IMR-90 (cell line): Measurements from ENCODE around the gene SNAP25. TPM values are rescaled to one million over a fixed set of nuclear protein-coding genes. Genes with fewer than 3 reads are reported as not detected.
A peak's percentile ranks its signal among the peaks of the same experiment; 100 is the strongest.

Source experiments
- ATAC-seq: fragments of 200-7000 bp; cut with Tn5 transposase; 2 replicates; pipeline ENCODE4 v1.9.1; 2020; ENCODE audit warnings: low read depth, mild to moderate bottlenecking, moderate library complexity
- BruUV-seq: library from RNA; stranded (reverse); fragments of 400-500 nt; replicated peaks from 2 replicates; lab custom pipeline; 2021; lab: Mats Ljungman, UMichigan
- CTCF ChIA-PET: fragments of 300-600 bp; formaldehyde crosslinking; extraction: SDS; loops from one replicate; lab custom pipeline; 2021; ENCODE audit warnings: antibody characterized with exemption; lab: Yijun Ruan, JAX
- POLR2A ChIA-PET: fragments of 300-600 bp; sonication (Branson Sonifier 250); formaldehyde crosslinking; loops from one replicate; lab custom pipeline; 2022; ENCODE audit warnings: antibody characterized with exemption; ENCODE audit not compliant: unreplicated experiment; lab: Charles Lee
- DNase-seq: peaks from one replicate; pipeline ENCODE4 v3.0.0; 2013
- H2AFZ ChIP-seq: replicated peaks from 2 replicates; pipeline ENCODE3; 2013; ENCODE audit warnings: low read length, mild to moderate bottlenecking; ENCODE audit not compliant: poor library complexity
- H2AK5ac ChIP-seq: 2 replicates; pipeline ENCODE4 v1.6.1; 2013; ENCODE audit warnings: low read depth, low read length, inconsistent platforms
- H2AK9ac ChIP-seq: replicated peaks from 2 replicates; pipeline ENCODE3; 2013; ENCODE audit warnings: mild to moderate bottlenecking, low read depth, low read length, moderate library complexity; ENCODE audit not compliant: poor library complexity
- H2BK120ac ChIP-seq: 2 replicates; pipeline ENCODE4 v1.6.1; 2013; ENCODE audit warnings: low read depth, low read length, inconsistent platforms
- H2BK15ac ChIP-seq: 3 replicates; pipeline ENCODE4 v1.6.1; 2013; ENCODE audit warnings: low read depth, low read length, inconsistent platforms
- H2BK20ac ChIP-seq: 2 replicates; pipeline ENCODE4 v1.6.1; 2013; ENCODE audit warnings: low read depth, mild to moderate bottlenecking, inconsistent platforms, low read length, moderate library complexity
- H2BK5ac ChIP-seq: 2 replicates; pipeline ENCODE4 v1.6.1; 2013; ENCODE audit warnings: mild to moderate bottlenecking, low read depth, low read length, inconsistent platforms; ENCODE audit not compliant: poor library complexity, severe bottlenecking
- H3K14ac ChIP-seq: replicated peaks from 2 replicates; pipeline ENCODE4 v1.6.1; 2013; ENCODE audit warnings: low read depth, low read length, inconsistent platforms
- H3K18ac ChIP-seq: 2 replicates; pipeline ENCODE4 v1.6.1; 2013; ENCODE audit warnings: low read depth, low read length, control low read depth
- H3K23ac ChIP-seq: 2 replicates; pipeline ENCODE4 v1.6.1; 2013; ENCODE audit warnings: low read depth, low read length, inconsistent platforms
- H3K27ac ChIP-seq: 2 replicates; pipeline ENCODE4 v1.5.1; 2013; ENCODE audit warnings: mild to moderate bottlenecking, control low read depth, low read length; ENCODE audit not compliant: insufficient read depth
- H3K27me3 ChIP-seq: 2 replicates; pipeline ENCODE4 v1.6.1; 2013; ENCODE audit warnings: low read length; ENCODE audit not compliant: control insufficient read depth, insufficient read depth
- H3K36me3 ChIP-seq: 2 replicates; pipeline ENCODE4 v1.6.1; 2013; ENCODE audit warnings: low read length, mixed read lengths; ENCODE audit not compliant: control insufficient read depth, insufficient read depth
- H3K4ac ChIP-seq: 2 replicates; pipeline ENCODE4 v1.6.1; 2013; ENCODE audit warnings: low read depth, low read length, inconsistent platforms
- H3K4me1 ChIP-seq: 2 replicates; pipeline ENCODE4 v1.6.1; 2013; ENCODE audit warnings: low read length, mixed read lengths; ENCODE audit not compliant: control insufficient read depth, insufficient read depth
- H3K4me2 ChIP-seq: 2 replicates; pipeline ENCODE4 v1.6.1; 2013; ENCODE audit warnings: low read depth, mild to moderate bottlenecking, control low read depth, low read length, moderate library complexity
- H3K4me3 ChIP-seq: 2 replicates; pipeline ENCODE4 v1.5.1; 2013; ENCODE audit warnings: low read depth, mild to moderate bottlenecking, control low read depth, low read length, moderate library complexity; ENCODE audit not compliant: insufficient read depth
- H3K56ac ChIP-seq: 2 replicates; pipeline ENCODE4 v1.6.1; 2013; ENCODE audit warnings: low read length, inconsistent platforms; ENCODE audit not compliant: insufficient read depth; ENCODE audit errors: extremely low read depth
- H3K79me1 ChIP-seq, 2 experiments: 2 replicates each; pipeline ENCODE4 v1.6.1; 2013; ENCODE audit warnings: low read length in 2 of 2, inconsistent platforms in 1 of 2, low read depth in 1 of 2
- H3K9ac ChIP-seq: 2 replicates; pipeline ENCODE4 v1.6.1; 2013; ENCODE audit warnings: low read depth, low read length, control low read depth
- H3K9me1 ChIP-seq: 2 replicates; pipeline ENCODE4 v1.6.1; 2013; ENCODE audit warnings: low read length, inconsistent platforms; ENCODE audit not compliant: insufficient read depth
- H3K9me3 ChIP-seq: 2 replicates; pipeline ENCODE4 v1.6.1; 2013; ENCODE audit warnings: low read length; ENCODE audit not compliant: control insufficient read depth, insufficient read depth
- H4K20me1 ChIP-seq: 2 replicates; pipeline ENCODE4 v1.6.1; 2013; ENCODE audit warnings: low read length, inconsistent platforms; ENCODE audit not compliant: insufficient read depth
- H4K5ac ChIP-seq: 2 replicates; pipeline ENCODE4 v1.6.1; 2013; ENCODE audit warnings: mild to moderate bottlenecking, low read depth, low read length, control low read depth
- H4K8ac ChIP-seq, 2 experiments: 2 replicates each; pipeline ENCODE4 v1.6.1; 2013; ENCODE audit warnings: low read depth in 2 of 2, low read length in 2 of 2, control low read depth in 1 of 2, inconsistent platforms in 1 of 2
- H4K91ac ChIP-seq: 2 replicates; pipeline ENCODE4 v1.6.1; 2013; ENCODE audit warnings: low read depth, low read length, inconsistent platforms; ENCODE audit not compliant: insufficient read depth
- CEBPB ChIP-seq: IDR thresholded peaks from 2 replicates; pipeline ENCODE4 v1.6.1; 2012; ENCODE audit warnings: low read depth, low read length, improper control_type of control experiment
- WGBS, 2 experiments: methylation state at CpG; one replicate each; pipeline versions ENCODE4 v1.1.5 to v1.1.7; 2013; ENCODE audit warnings: missing lambda C conversion rate in 2 of 2; ENCODE audit not compliant: insufficient read length in 1 of 2; ENCODE audit errors: extremely low coverage in 2 of 2; 5-methylcytosine and 5-hydroxymethylcytosine counted together
- dilution Hi-C: fragments of 300-500 bp; cut with HindIII; formaldehyde crosslinking; loops from one replicate; pipeline ENCODE4 v1.14.3; 2018; ENCODE audit warnings: low sequenced_read_pairs; ENCODE audit not compliant: unreplicated experiment
- in situ Hi-C: fragments of 300-500 bp; cut with MboI; formaldehyde crosslinking; loops from 3 replicates; pipeline ENCODE4 v1.14.3; 2019; ENCODE audit warnings: low sequenced_read_pairs, inconsistent platforms, mixed read lengths
- intact Hi-C: fragments of 100-400 bp; cut with micrococcal nuclease; formaldehyde crosslinking; loops from 2 replicates; pipeline ENCODE4 v1.10.0; 2022
- polyA plus RNA-seq, 3 experiments: library from polyadenylated mRNA; depleted of rRNA; stranded (reverse); fragments of >200 nt; gene quantifications; 2 replicates each; pipeline ENCODE4 v1.2.3, GENCODE V29; 2012; ENCODE audit warnings: low replicate concordance in 1 of 3
- total RNA-seq: library from RNA; depleted of rRNA; stranded (reverse); fragments of >200 nt; gene quantifications from 2 replicates; pipeline ENCODE4 v1.2.3, GENCODE V29; 2012
- TF ChIP-seq, protein P1 (sequence below): fragments of 150-350 bp; IDR thresholded peaks from 2 replicates; pipeline ENCODE4 v1.6.1; 2016; ENCODE audit warnings: low read depth, mild to moderate bottlenecking, low read length, moderate library complexity, borderline replicate concordance

The SNAP25 gene
- total and polyA plus RNA-seq, 2 of the 4 experiments (the other 2 are of a cell fraction) = 1.1 to 2.8 TPM

DNA sequence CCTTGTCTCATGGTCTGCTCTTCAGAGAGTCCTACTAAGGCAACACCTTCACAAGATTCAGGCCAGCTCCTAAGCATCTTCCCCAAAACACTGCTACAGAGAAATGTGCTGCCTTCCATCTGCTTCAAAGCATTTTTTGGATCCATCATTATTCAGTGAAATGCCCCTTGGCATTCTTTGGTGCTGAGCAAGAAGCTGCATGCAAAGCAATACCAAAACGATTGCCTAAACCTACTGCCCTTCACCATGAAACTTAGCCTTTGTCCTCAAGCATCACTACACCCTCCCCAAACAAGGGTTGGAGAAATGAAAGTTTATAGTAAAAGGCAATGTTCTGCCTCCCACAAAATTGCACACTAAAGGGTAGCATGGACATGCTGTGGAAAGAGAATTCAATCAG lies 93.5 kb downstream of the SNAP25 start:
- H3K4ac ChIP-seq = peak overlapping the region; percentile 75
- H2AK9ac ChIP-seq = no peak overlapping the region
- TF ChIP-seq, protein P1, sequence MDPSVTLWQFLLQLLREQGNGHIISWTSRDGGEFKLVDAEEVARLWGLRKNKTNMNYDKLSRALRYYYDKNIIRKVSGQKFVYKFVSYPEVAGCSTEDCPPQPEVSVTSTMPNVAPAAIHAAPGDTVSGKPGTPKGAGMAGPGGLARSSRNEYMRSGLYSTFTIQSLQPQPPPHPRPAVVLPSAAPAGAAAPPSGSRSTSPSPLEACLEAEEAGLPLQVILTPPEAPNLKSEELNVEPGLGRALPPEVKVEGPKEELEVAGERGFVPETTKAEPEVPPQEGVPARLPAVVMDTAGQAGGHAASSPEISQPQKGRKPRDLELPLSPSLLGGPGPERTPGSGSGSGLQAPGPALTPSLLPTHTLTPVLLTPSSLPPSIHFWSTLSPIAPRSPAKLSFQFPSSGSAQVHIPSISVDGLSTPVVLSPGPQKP = no peak
- peak; percentile 53 for TF ChIP-seq CEBPB
- H3K36me3 ChIP-seq = no peaks in the 10 kb centered on the region
- dilution Hi-C loops (no loop called here), in situ Hi-C loops (no loop called here), intact Hi-C loops (loop anchor here (2.0 kb wide), 1 partner anchor 115 kb away; no protein-coding TSS in a partner anchor)
- BruUV-seq = no TSS peak
- H2BK5ac ChIP-seq = peak overlapping the region; percentile 14
- POLR2A ChIA-PET = no interaction called here
- H3K4me3 ChIP-seq = no peak overlapping the region
- peak overlapping the region; percentile 4 for H4K5ac ChIP-seq
- no peaks in the 10 kb centered on the region for H3K9me3 ChIP-seq
- 0 out of 2 replicates have a peak overlapping the region, but pooled peaks have one; percentile 32 for H3K27ac ChIP-seq
- peak overlapping the region; percentile 77 for H2BK120ac ChIP-seq
- no peaks in the 10 kb centered on the region for H4K20me1 ChIP-seq
- H3K56ac ChIP-seq = no peak overlapping the region
- no peak overlapping the region for H3K4me2 ChIP-seq
- H3K9ac ChIP-seq = no peak overlapping the region
- peak; percentile 42 for DNase-seq
- H2BK20ac ChIP-seq = peak overlapping the region; percentile 89; the same call in 1 of the 2 replicates
- H3K9me1 ChIP-seq = peaks cover 9% of the 10 kb centered on the region
- ATAC-seq = peak; percentile 5
- H3K18ac ChIP-seq = peak overlapping the region; percentile 80; the same call in 1 of the 2 replicates
- CTCF ChIA-PET = no interaction called here
- no peaks in the 10 kb centered on the region for H3K79me1 ChIP-seq
- peak overlapping the region in 1 of 2 experiments; percentile 53; a peak in 2 of 4 replicates for H4K8ac ChIP-seq
- H3K23ac ChIP-seq = peak overlapping the region; percentile 9; the same call in 1 of the 2 replicates
- H3K14ac ChIP-seq = peak overlapping the region; percentile 65
- H4K91ac ChIP-seq = peak overlapping the region; percentile 37
- H2AK5ac ChIP-seq = peak overlapping the region; percentile 18
- no peak overlapping the region for H2AFZ ChIP-seq
- no peaks in the 10 kb centered on the region for H3K27me3 ChIP-seq
- no CpG with 5 or more reads among the region's 1 CpG for WGBS, 2 experiments
- H2BK15ac ChIP-seq = peak overlapping the region; percentile 42
- H3K4me1 ChIP-seq = peaks cover 31% of the 10 kb centered on the region
